HG03095 (cell line): ENCODE results near the gene DBN1.
A peak's percentile ranks its signal among the peaks of the same experiment; 100 is the strongest.

Experiments
- ATAC-seq: cut with Tn5 transposase; IDR thresholded peaks from one replicate; pipeline ENCODE4 v1.9.1; 2021; ENCODE audit warnings: moderate library complexity; ENCODE audit not compliant: unreplicated experiment

Gene DBN1

DNA sequence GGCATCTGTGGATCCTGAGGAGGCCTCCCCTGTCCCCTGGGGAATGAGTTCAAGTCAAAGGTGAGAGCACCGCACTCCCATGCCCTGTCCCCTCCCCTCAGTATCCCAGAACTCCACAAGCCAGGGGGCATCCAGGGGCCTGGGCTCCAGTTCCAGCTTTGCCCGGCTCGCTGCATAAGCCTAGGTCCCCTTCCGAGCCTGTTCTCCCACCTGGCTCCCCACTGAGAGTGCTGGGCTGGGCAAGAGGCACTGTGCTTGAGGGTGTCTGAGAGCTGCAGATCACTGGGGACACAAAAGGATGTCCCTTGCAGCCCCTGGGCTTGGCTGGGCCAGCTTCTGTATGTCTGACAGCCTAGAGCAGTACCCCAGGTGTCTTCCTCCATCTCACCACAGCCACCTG, 31.6 kb upstream of the DBN1 start:
- ATAC-seq: no peak

- no peak for ATAC-seq
Measured at GRCh38 chr5:177504086-177505056, 30.9 kb upstream of the DBN1 start.

- ATAC-seq: no peak
Measured at GRCh38 chr5:177503351-177504085, 30.1 kb upstream of the DBN1 start.

DNA sequence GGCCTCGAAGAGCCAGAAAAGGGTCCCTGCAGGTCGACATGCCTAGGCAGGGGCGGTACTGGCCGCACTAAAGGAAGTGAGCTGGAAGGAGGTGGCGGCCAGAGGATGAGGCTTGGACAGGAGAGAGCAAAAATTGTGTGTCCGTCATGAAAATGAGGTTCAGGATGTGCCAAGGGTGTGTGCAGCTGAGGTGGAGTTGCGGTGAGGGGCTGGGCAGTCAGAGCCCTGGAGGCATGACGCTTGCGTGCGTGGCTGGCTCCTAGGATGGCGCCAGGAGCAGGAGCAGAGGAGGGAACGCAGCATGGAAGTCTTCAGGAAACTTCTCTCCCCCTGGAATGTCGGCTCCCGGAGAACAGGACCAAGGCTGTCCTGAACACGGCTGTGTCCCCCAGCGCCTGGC, 29.5 kb upstream of the DBN1 start:
- no peak for ATAC-seq

- ATAC-seq: no peak
Measured at GRCh38 chr5:177501874-177502678, 28.6 kb upstream of the DBN1 start.

DNA sequence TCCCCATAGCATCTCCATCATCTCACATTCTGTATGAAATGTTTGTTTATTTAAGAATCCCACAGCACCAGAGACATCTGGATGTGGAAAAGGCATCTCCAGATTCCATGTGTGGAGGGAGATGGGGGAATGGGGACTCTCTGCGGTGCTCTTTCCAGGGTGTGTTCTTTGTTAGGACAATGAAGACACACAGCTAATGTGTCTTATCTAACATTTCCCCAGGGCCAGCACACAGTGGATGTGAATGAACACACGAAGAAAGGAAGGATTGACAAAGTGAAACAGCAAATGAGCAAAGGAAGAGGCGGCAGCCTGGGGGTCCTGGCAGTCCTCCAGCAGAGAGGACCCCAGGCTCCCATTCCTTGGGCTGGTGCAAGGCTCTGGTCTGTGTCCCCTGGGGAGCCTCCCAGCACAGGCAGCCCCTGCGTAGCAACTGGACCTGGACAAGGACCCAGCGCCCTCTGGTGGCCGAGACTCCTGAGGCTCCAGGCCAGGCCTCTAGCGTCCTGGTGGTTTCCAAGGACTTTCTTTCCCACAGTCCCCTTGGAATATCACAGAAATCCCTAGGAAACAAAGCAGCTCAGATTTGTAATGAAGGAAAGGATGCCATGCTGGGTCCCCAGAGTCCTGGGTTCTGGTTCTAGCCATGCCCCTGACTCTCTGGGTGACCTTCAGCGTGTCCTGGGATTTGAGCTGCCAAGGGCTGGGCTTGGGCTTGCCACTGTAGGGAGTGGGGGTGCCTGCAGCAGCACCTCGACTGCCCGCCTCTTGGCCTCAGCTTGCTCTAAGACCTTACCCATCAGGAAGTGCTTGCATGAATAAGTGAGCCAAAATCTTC, 27.5 kb upstream of the DBN1 start:
- no peak for ATAC-seq

DNA sequence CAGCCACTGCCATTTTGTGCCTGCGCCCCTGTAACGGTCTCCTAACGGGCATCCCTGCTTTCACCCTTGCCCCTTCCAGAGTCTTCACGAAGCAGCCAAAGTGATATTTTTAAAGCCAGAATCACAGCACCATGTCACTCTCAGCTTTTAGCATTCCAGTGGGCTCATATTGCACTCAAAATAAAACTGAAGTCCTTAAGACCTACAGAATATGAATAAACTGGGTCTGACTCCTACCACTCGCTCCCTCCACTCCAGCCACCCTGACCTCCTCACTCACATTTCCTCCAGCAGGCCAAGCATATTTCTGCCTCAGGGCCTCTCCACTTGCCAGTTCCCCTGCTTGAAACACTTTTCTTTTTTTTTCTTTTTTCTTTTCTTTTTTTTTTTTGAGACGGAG, 26.4 kb upstream of the DBN1 start:
- no peak for ATAC-seq

- no peak for ATAC-seq
Measured at GRCh38 chr5:177498013-177498787, 24.8 kb upstream of the DBN1 start.

GRCh38 chr5:177497292-177498012, 24.0 kb upstream of the DBN1 start, which contains the start of gene PDLIM7:
Gene PDLIM7 (minus strand): TSS chr5:177497604. CDS start chr5:177496512, 1,092 bp downstream.
- peak; percentile 70 for ATAC-seq

DNA sequence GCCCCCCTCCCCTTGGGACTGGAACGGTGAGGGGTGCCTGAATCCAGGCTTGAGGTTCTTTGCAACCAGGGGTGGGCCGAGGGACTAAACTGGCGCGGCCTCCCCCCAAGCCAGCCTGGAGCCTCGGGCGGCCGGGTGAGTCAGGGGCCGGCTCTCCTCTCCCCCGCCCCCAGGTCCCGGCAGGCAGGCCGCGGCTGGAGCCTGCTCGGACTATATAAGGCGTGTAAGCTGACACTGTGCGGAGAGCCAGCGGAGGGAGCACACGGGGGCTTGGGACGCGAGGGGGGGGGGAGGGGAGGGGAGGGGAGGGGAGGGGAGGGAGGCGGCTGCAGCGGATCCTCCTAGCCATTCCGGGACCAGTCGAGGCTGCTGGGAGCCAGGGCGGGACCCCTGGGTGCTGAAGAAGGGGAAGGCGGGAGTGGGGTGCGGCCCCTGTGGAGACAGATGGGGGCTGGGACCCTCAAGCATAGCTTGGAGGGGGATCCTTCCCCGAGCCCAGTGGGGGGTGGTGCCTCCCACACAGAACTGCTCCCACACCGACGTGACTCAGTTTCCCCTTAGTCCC, 23.4 kb upstream of the DBN1 start:
- no peak for ATAC-seq

DNA sequence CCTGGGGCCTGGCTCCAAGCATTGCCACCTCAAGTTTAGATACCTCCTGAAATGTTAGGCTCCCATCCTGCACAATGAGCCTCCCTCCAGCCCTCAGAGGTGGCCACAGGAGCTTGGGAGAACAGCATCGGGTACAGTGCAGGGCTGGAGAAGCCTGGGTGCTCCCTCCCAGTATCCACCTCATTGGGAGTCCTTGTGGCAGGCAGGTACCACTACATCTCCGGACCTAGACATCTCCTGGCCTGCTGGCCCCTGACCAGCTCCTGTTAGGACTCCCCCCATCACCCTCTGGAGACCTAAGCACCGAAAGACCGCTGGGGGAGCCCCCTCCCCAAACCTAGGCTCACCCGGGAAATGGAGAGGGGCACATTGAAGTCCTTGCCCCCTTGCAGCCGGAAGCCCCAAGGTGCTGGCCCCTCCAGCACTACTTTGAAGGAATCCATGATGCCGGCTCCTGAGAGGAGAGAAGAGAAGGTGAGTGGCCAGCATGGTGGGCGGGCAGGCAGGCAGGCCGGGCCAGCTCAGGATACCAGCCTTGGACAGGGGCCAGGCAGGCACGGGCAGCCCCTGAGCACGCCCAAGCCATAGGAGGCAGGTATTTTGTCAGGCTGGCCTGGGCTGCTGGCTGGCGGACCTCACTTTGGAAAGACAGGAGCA, 22.8 kb upstream of the DBN1 start:
- no peak for ATAC-seq

DNA sequence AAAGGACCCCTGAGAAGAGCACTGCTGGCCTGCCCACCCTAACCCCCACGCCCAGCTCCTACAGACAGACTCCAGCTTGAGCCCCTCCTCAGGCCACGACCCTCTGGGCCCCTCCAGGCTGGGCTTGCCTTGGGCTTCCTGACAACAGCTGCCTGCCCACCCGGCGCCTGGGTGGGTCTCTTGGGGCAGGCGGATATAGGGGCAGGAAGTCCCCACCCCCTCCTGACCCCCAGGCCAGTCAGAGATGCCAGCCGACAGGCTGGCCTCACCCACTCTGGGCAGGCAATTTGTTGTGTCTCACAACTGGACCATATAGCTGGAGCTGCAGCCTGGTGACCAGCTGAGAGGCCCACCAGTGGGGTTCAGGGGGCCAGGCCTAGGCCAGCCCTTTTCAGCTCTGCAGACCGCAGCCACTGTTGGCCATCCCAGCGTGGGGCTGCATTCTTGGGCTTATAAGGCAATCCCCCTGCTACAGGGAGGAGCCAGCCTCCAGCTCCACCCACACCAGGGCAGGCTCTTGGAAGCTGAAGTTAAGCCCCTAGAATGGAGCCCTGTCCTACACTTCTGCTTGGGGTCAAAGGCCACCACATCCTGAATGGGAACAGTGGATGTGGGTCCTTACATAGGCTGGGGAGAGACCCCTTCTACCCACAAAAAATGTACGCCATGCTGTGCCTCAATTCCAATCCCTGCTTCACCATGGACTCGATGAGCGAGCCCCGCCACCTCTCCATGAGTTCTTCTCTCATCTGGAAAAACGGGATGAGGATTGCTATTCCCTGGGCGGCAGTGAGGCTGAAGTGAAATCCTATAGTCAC, 22.0 kb upstream of the DBN1 start:
- ATAC-seq: no peak

DNA sequence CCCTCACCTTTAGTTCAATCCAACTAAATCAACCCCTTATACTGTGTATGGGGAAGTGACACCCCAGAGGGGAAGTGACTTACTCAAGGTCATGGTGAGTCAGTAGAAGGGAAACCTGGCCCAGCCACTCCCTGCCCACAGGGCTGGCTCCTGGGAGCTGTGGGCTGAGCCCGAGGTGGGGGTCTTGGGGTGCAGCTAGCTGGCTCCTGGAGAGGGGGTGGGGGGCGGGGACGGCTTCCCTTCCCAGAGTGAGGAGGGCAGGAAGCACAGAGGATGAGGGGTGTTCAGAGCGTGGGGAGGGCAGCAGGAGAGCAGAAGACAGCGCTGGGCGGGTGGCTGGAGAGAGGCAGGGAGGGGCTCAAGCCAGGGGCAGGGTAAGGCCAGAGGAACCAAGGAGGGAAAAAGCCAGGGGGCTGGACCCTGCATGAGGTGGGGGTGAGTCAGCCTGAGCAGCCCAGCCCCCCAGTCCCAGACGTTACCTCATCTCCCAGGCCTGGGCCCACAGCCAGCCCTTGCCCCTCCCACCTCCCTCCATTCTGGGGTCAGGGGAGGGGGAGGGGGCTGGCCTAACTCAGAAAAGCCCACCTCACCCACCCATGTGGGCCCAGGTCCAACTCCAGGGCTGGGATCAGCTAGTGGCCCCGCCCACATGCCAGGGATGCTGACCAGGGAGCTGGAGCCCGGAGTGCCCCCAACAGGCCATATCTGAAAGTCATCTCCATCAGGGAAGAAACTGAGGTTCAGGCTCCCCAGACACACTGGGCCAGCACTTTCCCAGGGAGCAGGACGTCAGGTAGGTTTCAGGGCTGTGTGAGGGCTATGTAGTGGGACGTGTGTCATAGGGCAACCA, 21.1 kb upstream of the DBN1 start:
- no peak for ATAC-seq

DNA sequence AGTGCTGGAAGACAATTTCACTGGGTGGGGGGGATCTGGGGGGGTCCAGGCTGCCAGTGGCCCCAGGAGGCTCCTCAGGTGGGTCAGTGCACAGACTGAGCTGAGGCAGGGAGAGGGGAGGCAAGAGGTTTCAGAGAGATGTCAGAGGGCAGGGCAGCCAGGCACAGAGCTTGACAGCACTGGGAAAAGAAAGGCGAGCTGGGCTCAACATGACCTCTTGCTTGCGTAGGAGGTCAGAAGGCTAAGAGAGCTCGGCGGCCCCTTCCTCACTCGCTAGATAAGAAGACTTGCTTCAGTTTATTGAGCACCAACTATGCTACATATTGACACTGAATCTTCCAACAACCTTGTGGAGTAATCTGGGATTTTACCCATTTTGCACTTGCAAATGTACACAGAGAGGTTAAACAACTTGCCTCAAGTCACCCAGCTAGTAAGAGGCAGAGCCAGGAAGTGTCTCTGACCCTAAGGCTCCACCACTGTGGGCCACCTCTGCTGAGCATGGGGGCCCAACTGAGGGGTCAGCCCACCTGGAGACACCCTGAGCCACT, 20.4 kb upstream of the DBN1 start:
- ATAC-seq: no peak

- no peak for ATAC-seq
Measured at GRCh38 chr5:177492841-177493240, 19.4 kb upstream of the DBN1 start.
